ENCODE results near the gene CDYL.

GRCh38 chr6:4763921-4764320 is 12.3 kb upstream of the CDYL start:
- TF ChIP-seq CTCF (IDR thresholded peaks at IDR 0.05) (no peak), EP300 (IDR thresholded peaks at IDR 0.05) (no peak), POLR2A (IDR thresholded peaks at IDR 0.05) (no peak), POLR2AphosphoS5 (IDR thresholded peaks at IDR 0.05) (no peak)
